Activated CD8-positive, alpha-beta T cell treated with anti-CD3 and anti-CD28 coated beads for 36 hours (primary cell): ENCODE results near the gene LYG2. TPM values are rescaled to one million over a fixed set of nuclear protein-coding genes. Genes with fewer than 3 reads are reported as not detected.
"Not testable (repeated sequence)": the region's sequence is repeated elsewhere in the genome, so short reads cannot be mapped to it uniquely, and the experiment has no call there.

Experiments used
- ATAC-seq: fragments of 200-7000 bp; cut with Tn5 transposase; one replicate; pipeline ENCODE4 v1.10.0; 2021; ENCODE audit warnings: mild to moderate bottlenecking, moderate library complexity
- CTCF ChIA-PET: fragments of 350-600 bp; sonication (Branson Sonifier 250); formaldehyde crosslinking; loops from one replicate; lab custom pipeline; 2021; ENCODE audit warnings: antibody characterized with exemption; lab: Charles Lee
- POLR2A ChIA-PET: fragments of 350-600 bp; sonication (Branson Sonifier 250); formaldehyde crosslinking; loops from one replicate; lab custom pipeline; 2021; ENCODE audit warnings: antibody characterized with exemption; lab: Charles Lee
- DNase-seq: peaks from one replicate; pipeline ENCODE4 v3.0.0-alpha.2; 2020
- H3K27ac Mint-ChIP-seq: one replicate; pipeline ENCODE4 v1.8.0; 2021; ENCODE audit warnings: mild to moderate bottlenecking, mixed read lengths
- H3K27me3 Mint-ChIP-seq: one replicate; pipeline ENCODE4 v1.8.0; 2021; ENCODE audit warnings: mixed read lengths
- H3K36me3 Mint-ChIP-seq: one replicate; pipeline ENCODE4 v1.8.0; 2021; ENCODE audit warnings: low read depth, mixed read lengths
- H3K4me1 Mint-ChIP-seq: one replicate; pipeline ENCODE4 v1.8.0; 2021; ENCODE audit warnings: low read depth, mixed read lengths
- H3K4me3 Mint-ChIP-seq: one replicate; pipeline ENCODE4 v1.8.0; 2021; ENCODE audit warnings: mild to moderate bottlenecking, moderate library complexity, mixed read lengths
- H3K9me3 Mint-ChIP-seq: one replicate; pipeline ENCODE4 v1.8.0; 2021; ENCODE audit warnings: mixed read lengths
- CTCF ChIP-seq: fragments of 200-600 bp; IDR thresholded peaks from one replicate; pipeline ENCODE4 v1.8.0; 2022; ENCODE audit warnings: antibody characterized with exemption, mild to moderate bottlenecking
- intact Hi-C: fragments of 100-400 bp; cut with micrococcal nuclease; formaldehyde crosslinking; loops from one replicate; pipeline ENCODE4 v1.10.0; 2022
- total RNA-seq, 2 experiments: library from RNA; stranded (reverse); gene quantifications; one replicate each; pipeline ENCODE4 v1.2.3, GENCODE V29; 2021

The LYG2 gene
- total RNA-seq, 2 experiments from 2014 or later = not detected

- ChIA-PET POLR2A (no interaction called here), CTCF (no interaction called here)
- ATAC-seq (no peak), DNase-seq (no peak)
- peaks cover 9% of the 10 kb centered on the region for H3K9me3 Mint-ChIP-seq
- no peaks in the 10 kb centered on the region for H3K4me1 Mint-ChIP-seq
- no peak for TF ChIP-seq CTCF
- intact Hi-C loops = no loop called here
- no peak overlapping the region for H3K27ac Mint-ChIP-seq
- peaks cover 16% of the 10 kb centered on the region for H3K36me3 Mint-ChIP-seq
- no peak overlapping the region for H3K4me3 Mint-ChIP-seq
- no peaks in the 10 kb centered on the region for H3K27me3 Mint-ChIP-seq
Observed at GRCh38 chr2:99279969-99280695, 24.7 kb upstream of the LYG2 start.

- no peaks in the 10 kb centered on the region for H3K4me1 Mint-ChIP-seq
- ChIA-PET POLR2A (no interaction called here), CTCF (interaction anchor here (1.2 kb wide), 1 partner anchor 18 kb away, joined by 3 read pairs; no protein-coding TSS in a partner anchor)
- peaks cover 16% of the 10 kb centered on the region for H3K36me3 Mint-ChIP-seq
- intact Hi-C loops = no loop called here
- H3K4me3 Mint-ChIP-seq = no peak overlapping the region
- ATAC-seq = no peak
- TF ChIP-seq CTCF = no peak
- no peak for DNase-seq
- H3K27ac Mint-ChIP-seq = no peak overlapping the region
- no peaks in the 10 kb centered on the region for H3K27me3 Mint-ChIP-seq
- H3K9me3 Mint-ChIP-seq = peaks cover 9% of the 10 kb centered on the region
Observed at GRCh38 chr2:99278793-99279291, 23.4 kb upstream of the LYG2 start.

GRCh38 chr2:99278195-99278765 is 22.8 kb upstream of the LYG2 start:
- DNase-seq, ATAC-seq: not testable (repeated sequence)
- CTCF ChIA-PET = interaction anchor here (1.2 kb wide), 1 partner anchor 18 kb away, joined by 3 read pairs; no protein-coding TSS in a partner anchor

GRCh38 chr2:99275882-99276281 is 20.4 kb upstream of the LYG2 start:
- ChIA-PET POLR2A (no interaction called here), CTCF (interaction anchor here (0.6 kb wide), 1 partner anchor 261 kb away, joined by 3 read pairs; no protein-coding TSS in a partner anchor)
- ATAC-seq = no peak
- no peak overlapping the region for H3K27ac Mint-ChIP-seq
- intact Hi-C loops = no loop called here
- no peak for TF ChIP-seq CTCF
- H3K36me3 Mint-ChIP-seq = peaks cover 16% of the 10 kb centered on the region
- no peak for DNase-seq
- no peak overlapping the region for H3K4me3 Mint-ChIP-seq
- peaks cover 16% of the 10 kb centered on the region for H3K9me3 Mint-ChIP-seq
- H3K4me1 Mint-ChIP-seq = no peaks in the 10 kb centered on the region
- H3K27me3 Mint-ChIP-seq = no peaks in the 10 kb centered on the region

More at GRCh38 chr2:99278195-99278765, 22.8 kb upstream of the LYG2 start:
- H3K9me3 Mint-ChIP-seq, H3K4me3 Mint-ChIP-seq, H3K4me1 Mint-ChIP-seq, H3K27ac Mint-ChIP-seq, H3K27me3 Mint-ChIP-seq, POLR2A ChIA-PET, intact Hi-C loops: not testable (repeated sequence)
- peaks cover 16% of the 10 kb centered on the region for H3K36me3 Mint-ChIP-seq

- no peak for ATAC-seq
- TF ChIP-seq CTCF = no peak
- CTCF ChIA-PET = no interaction called here
- H3K27me3 Mint-ChIP-seq = no peaks in the 10 kb centered on the region
- no peaks in the 10 kb centered on the region for H3K9me3 Mint-ChIP-seq
- no peak for DNase-seq
- H3K4me1 Mint-ChIP-seq = no peaks in the 10 kb centered on the region
- no peak overlapping the region for H3K27ac Mint-ChIP-seq
- POLR2A ChIA-PET = no interaction called here
- intact Hi-C loops = no loop called here
- peaks cover 2% of the 10 kb centered on the region for H3K36me3 Mint-ChIP-seq
- H3K4me3 Mint-ChIP-seq = no peak overlapping the region
Observed at GRCh38 chr2:99261242-99261641, 5.8 kb upstream of the LYG2 start.
